Mononuclear cell (primary cell): ENCODE results near the gene REG4. TPM values are rescaled to one million over a fixed set of nuclear protein-coding genes. Genes with fewer than 3 reads are reported as not detected.

Experiments
- H3K27me3 ChIP-seq: 2 replicates; pipeline ENCODE4 v1.6.0; 2011; ENCODE audit warnings: low read length, control low read depth; ENCODE audit not compliant: insufficient read depth
- H3K4me1 ChIP-seq: 2 replicates; pipeline ENCODE4 v1.5.1; 2011; ENCODE audit warnings: mild to moderate bottlenecking, low read length, control low read depth; ENCODE audit not compliant: insufficient read depth
- H3K4me3 ChIP-seq: 2 replicates; pipeline ENCODE4 v1.5.1; 2011; ENCODE audit warnings: mild to moderate bottlenecking, low read length, moderate library complexity
- H3K9me3 ChIP-seq: 2 replicates; pipeline ENCODE4 v1.5.1; 2011; ENCODE audit warnings: low read depth, mild to moderate bottlenecking, control low read depth, low read length
- total RNA-seq: library from RNA; depleted of rRNA; stranded (reverse); fragments of >200 nt; gene quantifications from one replicate; pipeline ENCODE4 v1.2.3, GENCODE V29; 2012

The REG4 gene
- total RNA-seq, 1 donor: 0.52 TPM

- Histone ChIP-seq H3K4me1 (no peaks in the 10 kb centered on the region), H3K9me3 (no peaks in the 10 kb centered on the region), H3K4me3 (no peak overlapping the region), H3K27me3 (no peaks in the 10 kb centered on the region)
These were observed 6.9 kb upstream of the REG4 start for GRCh38 chr1:119818181-119818580.

- no peaks in the 10 kb centered on the region for H3K27me3 ChIP-seq
- H3K4me1 ChIP-seq: no peaks in the 10 kb centered on the region
- no peaks in the 10 kb centered on the region for H3K9me3 ChIP-seq
- H3K4me3 ChIP-seq: no peak overlapping the region
These were observed 5.1 kb upstream of the REG4 start for GRCh38 chr1:119816407-119816806.

GRCh38 chr1:119815928-119816327 lies 4.7 kb upstream of the REG4 start:
- no peaks in the 10 kb centered on the region for H3K9me3 ChIP-seq

GRCh38 chr1:119815361-119815760 lies 4.1 kb upstream of the REG4 start:
- H3K9me3 ChIP-seq: no peaks in the 10 kb centered on the region
- H3K4me3 ChIP-seq: no peak overlapping the region
- no peaks in the 10 kb centered on the region for H3K27me3 ChIP-seq
- no peaks in the 10 kb centered on the region for H3K4me1 ChIP-seq

More at GRCh38 chr1:119815928-119816327, 4.7 kb upstream of the REG4 start:
- H3K4me3 ChIP-seq: no peak overlapping the region
- H3K4me1 ChIP-seq: no peaks in the 10 kb centered on the region
- H3K27me3 ChIP-seq: no peaks in the 10 kb centered on the region

- H3K9me3 ChIP-seq: no peaks in the 10 kb centered on the region
- H3K4me1 ChIP-seq: no peaks in the 10 kb centered on the region
- no peaks in the 10 kb centered on the region for H3K27me3 ChIP-seq
- H3K4me3 ChIP-seq: no peak overlapping the region
These were observed 3.0 kb upstream of the REG4 start for GRCh38 chr1:119814288-119814687.

GRCh38 chr1:119811985-119812557 lies 811 bp upstream of the REG4 start:
- Histone ChIP-seq H3K4me1 (peaks cover 4% of the 10 kb centered on the region), H3K27me3 (peaks cover 5% of the 10 kb centered on the region), H3K9me3 (no peaks in the 10 kb centered on the region), H3K4me3 (no peak overlapping the region)

GRCh38 chr1:119808972-119809550 lies 2.2 kb downstream of the REG4 start:
- no peak overlapping the region for H3K4me3 ChIP-seq
- peaks cover 4% of the 10 kb centered on the region for H3K4me1 ChIP-seq
- no peaks in the 10 kb centered on the region for H3K9me3 ChIP-seq
- peaks cover 5% of the 10 kb centered on the region for H3K27me3 ChIP-seq

- peaks cover 4% of the 10 kb centered on the region for H3K4me1 ChIP-seq
- H3K27me3 ChIP-seq: peaks cover 5% of the 10 kb centered on the region
- H3K4me3 ChIP-seq: no peak overlapping the region
- no peaks in the 10 kb centered on the region for H3K9me3 ChIP-seq
These were observed 2.8 kb downstream of the REG4 start for GRCh38 chr1:119808491-119808890.

GRCh38 chr1:119806489-119806888 lies 4.8 kb downstream of the REG4 start:
- peaks cover 4% of the 10 kb centered on the region for H3K4me1 ChIP-seq
- peaks cover 5% of the 10 kb centered on the region for H3K27me3 ChIP-seq
- H3K9me3 ChIP-seq: no peaks in the 10 kb centered on the region
- no peak overlapping the region for H3K4me3 ChIP-seq

- peaks cover 5% of the 10 kb centered on the region for H3K27me3 ChIP-seq
- H3K9me3 ChIP-seq: no peaks in the 10 kb centered on the region
- H3K4me3 ChIP-seq: no peak overlapping the region
- peaks cover 4% of the 10 kb centered on the region for H3K4me1 ChIP-seq
These were observed 5.5 kb downstream of the REG4 start for GRCh38 chr1:119805746-119806145.

GRCh38 chr1:119805247-119805646 lies 6.0 kb downstream of the REG4 start:
- no peaks in the 10 kb centered on the region for H3K9me3 ChIP-seq
- H3K27me3 ChIP-seq: peaks cover 5% of the 10 kb centered on the region
- no peak overlapping the region for H3K4me3 ChIP-seq
- peaks cover 4% of the 10 kb centered on the region for H3K4me1 ChIP-seq

- H3K4me3 ChIP-seq: no peak overlapping the region
- no peaks in the 10 kb centered on the region for H3K27me3 ChIP-seq
- no peaks in the 10 kb centered on the region for H3K4me1 ChIP-seq
- H3K9me3 ChIP-seq: no peaks in the 10 kb centered on the region
These were observed 11.6 kb downstream of the REG4 start for GRCh38 chr1:119799599-119800177.

- no peak overlapping the region for H3K4me3 ChIP-seq
- H3K27me3 ChIP-seq: no peaks in the 10 kb centered on the region
- H3K4me1 ChIP-seq: no peaks in the 10 kb centered on the region
- H3K9me3 ChIP-seq: no peaks in the 10 kb centered on the region
These were observed 12.3 kb downstream of the REG4 start for GRCh38 chr1:119799003-119799402.

- no peaks in the 10 kb centered on the region for H3K4me1 ChIP-seq
- no peaks in the 10 kb centered on the region for H3K9me3 ChIP-seq
- H3K27me3 ChIP-seq: no peaks in the 10 kb centered on the region
- H3K4me3 ChIP-seq: no peak overlapping the region
These were observed 13.7 kb downstream of the REG4 start for GRCh38 chr1:119797606-119798005.

- Histone ChIP-seq H3K27me3 (no peaks in the 10 kb centered on the region), H3K4me3 (no peak overlapping the region), H3K9me3 (no peaks in the 10 kb centered on the region), H3K4me1 (no peaks in the 10 kb centered on the region)
These were observed 14.1 kb downstream of the REG4 start for GRCh38 chr1:119797162-119797561.
